ENCODE measurements around the gene MED8. TPM values are rescaled to one million over a fixed set of nuclear protein-coding genes. Genes with fewer than 3 reads are reported as not detected.

Gene MED8
- total and polyA plus RNA-seq, 2 experiments from 2014 or later: 16.6 to 25.7 TPM

- Histone ChIP-seq H3K27ac (ENCODE audit: low read depth) (no peak overlapping the region), H3K36me3 (ENCODE audit: insufficient read depth) (no peaks in the 10 kb centered on the region), H3K9me2 (ENCODE audit: insufficient read depth) (no peaks in the 10 kb centered on the region), H3K4me3 (no peak overlapping the region), H3K27me3 (ENCODE audit: insufficient read depth) (no peaks in the 10 kb centered on the region), H4K20me1 (replicated peaks; ENCODE audit: insufficient read depth) (no peaks in the 10 kb centered on the region), H2AFZ (no peak overlapping the region), H3K79me2 (replicated peaks; ENCODE audit: insufficient read depth) (no peaks in the 10 kb centered on the region), H3K4me2 (no peak overlapping the region), H3F3A (replicated peaks; ENCODE audit: low read depth) (no peaks in the 10 kb centered on the region), H3K4me1 (ENCODE audit: insufficient read depth) (peaks cover 5% of the 10 kb centered on the region; the same call in 1 of the 2 replicates)
- Mint-ChIP-seq H3K27ac (no peak overlapping the region), H3K27me3 (ENCODE audit: insufficient read depth, low read depth, poor library complexity) (peaks cover under 1% of the 10 kb centered on the region), H3K36me3 (ENCODE audit: low read depth) (peaks cover 30% of the 10 kb centered on the region), H3K4me3 (no peak overlapping the region), H3K9me3 (no peaks in the 10 kb centered on the region), H3K4me1 (peaks cover 10% of the 10 kb centered on the region; the same call in 2 of the 3 replicates)
- ATAC-seq: no peak
- DNase-seq (ENCODE audit: low spot score): no peak
- TF ChIP-seq POLR2AphosphoS5 (IDR thresholded peaks at IDR 0.05; ENCODE audit: low read depth) (no peak), NANOG (IDR thresholded peaks at IDR 0.05; ENCODE audit: borderline replicate concordance) (no peak), JUNB (IDR thresholded peaks at IDR 0.05; ENCODE audit: unreplicated experiment) (no peak), ZNF331 (CRISPR knock-in tag; IDR thresholded peaks at IDR 0.05; ENCODE audit: low read depth) (no peak), EZH2phosphoT487 (IDR thresholded peaks at IDR 0.05; ENCODE audit: unreplicated experiment) (no peak), CREB1 (CRISPR knock-in tag; IDR thresholded peaks at IDR 0.05; ENCODE audit: low read depth) (no peak), EZH2 (IDR thresholded peaks at IDR 0.05; ENCODE audit: low read depth, unreplicated experiment) (no peak), CTCF (conservative IDR thresholded peaks at IDR 0.05; ENCODE audit: low read depth in 2 of 2) (no peak)
- TF ChIP-seq, protein P1, sequence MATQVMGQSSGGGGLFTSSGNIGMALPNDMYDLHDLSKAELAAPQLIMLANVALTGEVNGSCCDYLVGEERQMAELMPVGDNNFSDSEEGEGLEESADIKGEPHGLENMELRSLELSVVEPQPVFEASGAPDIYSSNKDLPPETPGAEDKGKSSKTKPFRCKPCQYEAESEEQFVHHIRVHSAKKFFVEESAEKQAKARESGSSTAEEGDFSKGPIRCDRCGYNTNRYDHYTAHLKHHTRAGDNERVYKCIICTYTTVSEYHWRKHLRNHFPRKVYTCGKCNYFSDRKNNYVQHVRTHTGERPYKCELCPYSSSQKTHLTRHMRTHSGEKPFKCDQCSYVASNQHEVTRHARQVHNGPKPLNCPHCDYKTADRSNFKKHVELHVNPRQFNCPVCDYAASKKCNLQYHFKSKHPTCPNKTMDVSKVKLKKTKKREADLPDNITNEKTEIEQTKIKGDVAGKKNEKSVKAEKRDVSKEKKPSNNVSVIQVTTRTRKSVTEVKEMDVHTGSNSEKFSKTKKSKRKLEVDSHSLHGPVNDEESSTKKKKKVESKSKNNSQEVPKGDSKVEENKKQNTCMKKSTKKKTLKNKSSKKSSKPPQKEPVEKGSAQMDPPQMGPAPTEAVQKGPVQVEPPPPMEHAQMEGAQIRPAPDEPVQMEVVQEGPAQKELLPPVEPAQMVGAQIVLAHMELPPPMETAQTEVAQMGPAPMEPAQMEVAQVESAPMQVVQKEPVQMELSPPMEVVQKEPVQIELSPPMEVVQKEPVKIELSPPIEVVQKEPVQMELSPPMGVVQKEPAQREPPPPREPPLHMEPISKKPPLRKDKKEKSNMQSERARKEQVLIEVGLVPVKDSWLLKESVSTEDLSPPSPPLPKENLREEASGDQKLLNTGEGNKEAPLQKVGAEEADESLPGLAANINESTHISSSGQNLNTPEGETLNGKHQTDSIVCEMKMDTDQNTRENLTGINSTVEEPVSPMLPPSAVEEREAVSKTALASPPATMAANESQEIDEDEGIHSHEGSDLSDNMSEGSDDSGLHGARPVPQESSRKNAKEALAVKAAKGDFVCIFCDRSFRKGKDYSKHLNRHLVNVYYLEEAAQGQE (IDR thresholded peaks at IDR 0.05; ENCODE audit: unreplicated experiment): no peak
- TF ChIP-seq, protein P2, sequence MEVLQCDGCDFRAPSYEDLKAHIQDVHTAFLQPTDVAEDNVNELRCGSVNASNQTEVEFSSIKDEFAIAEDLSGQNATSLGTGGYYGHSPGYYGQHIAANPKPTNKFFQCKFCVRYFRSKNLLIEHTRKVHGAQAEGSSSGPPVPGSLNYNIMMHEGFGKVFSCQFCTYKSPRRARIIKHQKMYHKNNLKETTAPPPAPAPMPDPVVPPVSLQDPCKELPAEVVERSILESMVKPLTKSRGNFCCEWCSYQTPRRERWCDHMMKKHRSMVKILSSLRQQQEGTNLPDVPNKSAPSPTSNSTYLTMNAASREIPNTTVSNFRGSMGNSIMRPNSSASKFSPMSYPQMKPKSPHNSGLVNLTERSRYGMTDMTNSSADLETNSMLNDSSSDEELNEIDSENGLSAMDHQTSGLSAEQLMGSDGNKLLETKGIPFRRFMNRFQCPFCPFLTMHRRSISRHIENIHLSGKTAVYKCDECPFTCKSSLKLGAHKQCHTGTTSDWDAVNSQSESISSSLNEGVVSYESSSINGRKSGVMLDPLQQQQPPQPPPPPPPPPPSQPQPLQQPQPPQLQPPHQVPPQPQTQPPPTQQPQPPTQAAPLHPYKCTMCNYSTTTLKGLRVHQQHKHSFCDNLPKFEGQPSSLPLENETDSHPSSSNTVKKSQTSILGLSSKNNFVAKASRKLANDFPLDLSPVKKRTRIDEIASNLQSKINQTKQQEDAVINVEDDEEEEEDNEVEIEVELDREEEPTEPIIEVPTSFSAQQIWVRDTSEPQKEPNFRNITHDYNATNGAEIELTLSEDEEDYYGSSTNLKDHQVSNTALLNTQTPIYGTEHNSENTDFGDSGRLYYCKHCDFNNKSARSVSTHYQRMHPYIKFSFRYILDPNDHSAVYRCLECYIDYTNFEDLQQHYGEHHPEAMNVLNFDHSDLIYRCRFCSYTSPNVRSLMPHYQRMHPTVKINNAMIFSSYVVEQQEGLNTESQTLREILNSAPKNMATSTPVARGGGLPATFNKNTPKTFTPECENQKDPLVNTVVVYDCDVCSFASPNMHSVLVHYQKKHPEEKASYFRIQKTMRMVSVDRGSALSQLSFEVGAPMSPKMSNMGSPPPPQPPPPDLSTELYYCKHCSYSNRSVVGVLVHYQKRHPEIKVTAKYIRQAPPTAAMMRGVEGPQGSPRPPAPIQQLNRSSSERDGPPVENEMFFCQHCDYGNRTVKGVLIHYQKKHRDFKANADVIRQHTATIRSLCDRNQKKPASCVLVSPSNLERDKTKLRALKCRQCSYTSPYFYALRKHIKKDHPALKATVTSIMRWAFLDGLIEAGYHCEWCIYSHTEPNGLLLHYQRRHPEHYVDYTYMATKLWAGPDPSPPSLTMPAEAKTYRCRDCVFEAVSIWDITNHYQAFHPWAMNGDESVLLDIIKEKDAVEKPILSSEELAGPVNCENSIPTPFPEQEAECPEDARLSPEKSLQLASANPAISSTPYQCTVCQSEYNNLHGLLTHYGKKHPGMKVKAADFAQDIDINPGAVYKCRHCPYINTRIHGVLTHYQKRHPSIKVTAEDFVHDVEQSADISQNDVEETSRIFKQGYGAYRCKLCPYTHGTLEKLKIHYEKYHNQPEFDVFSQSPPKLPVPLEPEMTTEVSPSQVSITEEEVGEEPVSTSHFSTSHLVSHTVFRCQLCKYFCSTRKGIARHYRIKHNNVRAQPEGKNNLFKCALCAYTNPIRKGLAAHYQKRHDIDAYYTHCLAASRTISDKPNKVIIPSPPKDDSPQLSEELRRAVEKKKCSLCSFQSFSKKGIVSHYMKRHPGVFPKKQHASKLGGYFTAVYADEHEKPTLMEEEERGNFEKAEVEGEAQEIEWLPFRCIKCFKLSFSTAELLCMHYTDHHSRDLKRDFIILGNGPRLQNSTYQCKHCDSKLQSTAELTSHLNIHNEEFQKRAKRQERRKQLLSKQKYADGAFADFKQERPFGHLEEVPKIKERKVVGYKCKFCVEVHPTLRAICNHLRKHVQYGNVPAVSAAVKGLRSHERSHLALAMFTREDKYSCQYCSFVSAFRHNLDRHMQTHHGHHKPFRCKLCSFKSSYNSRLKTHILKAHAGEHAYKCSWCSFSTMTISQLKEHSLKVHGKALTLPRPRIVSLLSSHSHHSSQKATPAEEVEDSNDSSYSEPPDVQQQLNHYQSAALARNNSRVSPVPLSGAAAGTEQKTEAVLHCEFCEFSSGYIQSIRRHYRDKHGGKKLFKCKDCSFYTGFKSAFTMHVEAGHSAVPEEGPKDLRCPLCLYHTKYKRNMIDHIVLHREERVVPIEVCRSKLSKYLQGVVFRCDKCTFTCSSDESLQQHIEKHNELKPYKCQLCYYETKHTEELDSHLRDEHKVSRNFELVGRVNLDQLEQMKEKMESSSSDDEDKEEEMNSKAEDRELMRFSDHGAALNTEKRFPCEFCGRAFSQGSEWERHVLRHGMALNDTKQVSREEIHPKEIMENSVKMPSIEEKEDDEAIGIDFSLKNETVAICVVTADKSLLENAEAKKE (CRISPR knock-in tag; IDR thresholded peaks at IDR 0.05): no peak
- TF ChIP-seq, protein P3, sequence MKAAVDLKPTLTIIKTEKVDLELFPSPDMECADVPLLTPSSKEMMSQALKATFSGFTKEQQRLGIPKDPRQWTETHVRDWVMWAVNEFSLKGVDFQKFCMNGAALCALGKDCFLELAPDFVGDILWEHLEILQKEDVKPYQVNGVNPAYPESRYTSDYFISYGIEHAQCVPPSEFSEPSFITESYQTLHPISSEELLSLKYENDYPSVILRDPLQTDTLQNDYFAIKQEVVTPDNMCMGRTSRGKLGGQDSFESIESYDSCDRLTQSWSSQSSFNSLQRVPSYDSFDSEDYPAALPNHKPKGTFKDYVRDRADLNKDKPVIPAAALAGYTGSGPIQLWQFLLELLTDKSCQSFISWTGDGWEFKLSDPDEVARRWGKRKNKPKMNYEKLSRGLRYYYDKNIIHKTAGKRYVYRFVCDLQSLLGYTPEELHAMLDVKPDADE (IDR thresholded peaks at IDR 0.05): no peak
Measured at GRCh38 chr1:43423672-43424550, 34.3 kb upstream of the MED8 start.

Data from GM23338 (cell line).